ENCODE measurements around the gene CRTAC1. TPM values are rescaled to one million over a fixed set of nuclear protein-coding genes. Genes with fewer than 3 reads are reported as not detected.
A peak's percentile ranks its signal among the peaks of the same experiment; 100 is the strongest.

Gene CRTAC1
- total RNA-seq, 1 donor from 2014 or later = 2.3 TPM

- H3K27ac ChIP-seq (replicated peaks) = no peak overlapping the region
- H3K4me3 ChIP-seq = no peak overlapping the region
- no peaks in the 10 kb centered on the region for H3K9me3 ChIP-seq (replicated peaks)
- no peaks in the 10 kb centered on the region for H3K36me3 ChIP-seq
- peak; percentile 86 for TF ChIP-seq CTCF (IDR thresholded peaks at IDR 0.05; ENCODE audit: borderline replicate concordance)
- intact Hi-C loops (cut with micrococcal nuclease) = loop anchor here (5.0 to 10.0 kb wide), 2 partner anchors 72 to 115 kb away; no protein-coding TSS in a partner anchor
- peak; percentile 74 for DNase-seq
- H3K4me1 ChIP-seq = peaks cover 10% of the 10 kb centered on the region
- peaks cover 61% of the 10 kb centered on the region for H3K27me3 ChIP-seq (ENCODE audit: low read depth)
Measured at GRCh38 chr10:97869091-97870042, 161.1 kb downstream of the CRTAC1 start.

GRCh38 chr10:97868134-97868685, 162.2 kb downstream of the CRTAC1 start:
- Histone ChIP-seq H3K27me3 (ENCODE audit: low read depth) (peaks cover 63% of the 10 kb centered on the region), H3K9me3 (replicated peaks) (no peaks in the 10 kb centered on the region), H3K36me3 (no peaks in the 10 kb centered on the region), H3K4me1 (peaks cover 10% of the 10 kb centered on the region), H3K4me3 (no peak overlapping the region), H3K27ac (replicated peaks) (no peak overlapping the region)
- no peak for DNase-seq
- intact Hi-C loops (cut with micrococcal nuclease) = no loop called here
- TF ChIP-seq CTCF (IDR thresholded peaks at IDR 0.05; ENCODE audit: borderline replicate concordance) = no peak

- TF ChIP-seq CTCF (IDR thresholded peaks at IDR 0.05; ENCODE audit: borderline replicate concordance) = no peak
- no peak overlapping the region for H3K27ac ChIP-seq (replicated peaks)
Measured at GRCh38 chr10:97867220-97867800, 163.1 kb downstream of the CRTAC1 start.

GRCh38 chr10:97866524-97867219, 163.7 kb downstream of the CRTAC1 start:
- intact Hi-C loops (cut with micrococcal nuclease) = no loop called here
- Histone ChIP-seq H3K27me3 (ENCODE audit: low read depth) (peaks cover 77% of the 10 kb centered on the region), H3K36me3 (no peaks in the 10 kb centered on the region), H3K27ac (replicated peaks) (no peak overlapping the region), H3K9me3 (replicated peaks) (no peaks in the 10 kb centered on the region), H3K4me3 (no peak overlapping the region), H3K4me1 (peaks cover 15% of the 10 kb centered on the region)
- no peak for TF ChIP-seq CTCF (IDR thresholded peaks at IDR 0.05; ENCODE audit: borderline replicate concordance)
- no peak for DNase-seq

More at GRCh38 chr10:97867220-97867800, 163.1 kb downstream of the CRTAC1 start:
- no peaks in the 10 kb centered on the region for H3K36me3 ChIP-seq
- no peaks in the 10 kb centered on the region for H3K9me3 ChIP-seq (replicated peaks)
- DNase-seq = no peak
- no peak overlapping the region for H3K4me3 ChIP-seq
- intact Hi-C loops (cut with micrococcal nuclease) = no loop called here
- H3K27me3 ChIP-seq (ENCODE audit: low read depth) = peaks cover 71% of the 10 kb centered on the region
- H3K4me1 ChIP-seq = peaks cover 10% of the 10 kb centered on the region

GRCh38 chr10:97865488-97865887, 164.9 kb downstream of the CRTAC1 start:
- Histone ChIP-seq H3K27ac (replicated peaks) (no peak overlapping the region), H3K27me3 (ENCODE audit: low read depth) (peaks cover 82% of the 10 kb centered on the region), H3K4me1 (peaks cover 15% of the 10 kb centered on the region), H3K9me3 (replicated peaks) (no peaks in the 10 kb centered on the region), H3K36me3 (no peaks in the 10 kb centered on the region), H3K4me3 (no peak overlapping the region)
- no peak for DNase-seq
- intact Hi-C loops (cut with micrococcal nuclease) = no loop called here
- TF ChIP-seq CTCF (IDR thresholded peaks at IDR 0.05; ENCODE audit: borderline replicate concordance) = no peak
